Panc1 (cell line): ENCODE data around the gene COTL1.

Source experiments
- POLR2AphosphoS5 ChIP-seq: IDR thresholded peaks from 2 replicates; pipeline ENCODE4 v1.6.1; 2012; ENCODE audit warnings: mild to moderate bottlenecking, low read depth, low read length, moderate library complexity
- TF ChIP-seq, protein P1 (sequence below), 2 experiments: IDR thresholded peaks; 2 replicates each; pipeline ENCODE4 v1.6.1; 2011 to 2012; ENCODE audit warnings: low read depth in 2 of 2, control low read depth in 1 of 2, low read length in 1 of 2, mild to moderate bottlenecking in 1 of 2, moderate library complexity in 1 of 2; ENCODE audit not compliant: insufficient read depth in 1 of 2
- TF ChIP-seq, protein P2 (sequence below): fragments of 450-650 bp; IDR thresholded peaks from 2 replicates; pipeline ENCODE4 v1.5.1; 2017; ENCODE audit warnings: mild to moderate bottlenecking

DNA sequence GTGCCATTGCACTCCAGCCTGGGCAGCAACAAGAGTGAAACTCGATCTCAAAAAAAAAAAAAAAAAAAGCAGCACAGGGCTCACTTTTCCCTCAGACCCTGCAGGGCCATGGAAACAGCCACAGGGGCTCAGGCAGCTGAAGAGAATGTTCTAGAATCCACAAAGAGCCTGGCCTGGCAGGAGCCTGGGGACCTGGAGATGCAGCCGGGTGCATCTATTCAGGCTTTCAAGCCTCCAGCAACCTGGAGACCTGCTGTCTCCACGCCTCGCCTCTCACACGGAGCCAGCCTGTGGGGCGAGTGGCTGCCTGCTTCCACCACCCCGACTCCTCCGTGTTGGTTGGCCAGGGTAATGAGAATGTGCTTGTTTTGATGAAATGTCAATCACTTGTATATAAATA, 69.4 kb downstream of the COTL1 start:
- TF ChIP-seq, protein P1, sequence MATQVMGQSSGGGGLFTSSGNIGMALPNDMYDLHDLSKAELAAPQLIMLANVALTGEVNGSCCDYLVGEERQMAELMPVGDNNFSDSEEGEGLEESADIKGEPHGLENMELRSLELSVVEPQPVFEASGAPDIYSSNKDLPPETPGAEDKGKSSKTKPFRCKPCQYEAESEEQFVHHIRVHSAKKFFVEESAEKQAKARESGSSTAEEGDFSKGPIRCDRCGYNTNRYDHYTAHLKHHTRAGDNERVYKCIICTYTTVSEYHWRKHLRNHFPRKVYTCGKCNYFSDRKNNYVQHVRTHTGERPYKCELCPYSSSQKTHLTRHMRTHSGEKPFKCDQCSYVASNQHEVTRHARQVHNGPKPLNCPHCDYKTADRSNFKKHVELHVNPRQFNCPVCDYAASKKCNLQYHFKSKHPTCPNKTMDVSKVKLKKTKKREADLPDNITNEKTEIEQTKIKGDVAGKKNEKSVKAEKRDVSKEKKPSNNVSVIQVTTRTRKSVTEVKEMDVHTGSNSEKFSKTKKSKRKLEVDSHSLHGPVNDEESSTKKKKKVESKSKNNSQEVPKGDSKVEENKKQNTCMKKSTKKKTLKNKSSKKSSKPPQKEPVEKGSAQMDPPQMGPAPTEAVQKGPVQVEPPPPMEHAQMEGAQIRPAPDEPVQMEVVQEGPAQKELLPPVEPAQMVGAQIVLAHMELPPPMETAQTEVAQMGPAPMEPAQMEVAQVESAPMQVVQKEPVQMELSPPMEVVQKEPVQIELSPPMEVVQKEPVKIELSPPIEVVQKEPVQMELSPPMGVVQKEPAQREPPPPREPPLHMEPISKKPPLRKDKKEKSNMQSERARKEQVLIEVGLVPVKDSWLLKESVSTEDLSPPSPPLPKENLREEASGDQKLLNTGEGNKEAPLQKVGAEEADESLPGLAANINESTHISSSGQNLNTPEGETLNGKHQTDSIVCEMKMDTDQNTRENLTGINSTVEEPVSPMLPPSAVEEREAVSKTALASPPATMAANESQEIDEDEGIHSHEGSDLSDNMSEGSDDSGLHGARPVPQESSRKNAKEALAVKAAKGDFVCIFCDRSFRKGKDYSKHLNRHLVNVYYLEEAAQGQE (IDR thresholded peaks at IDR 0.05; ENCODE audit: insufficient read depth in 1 of 2, low read depth in 2 of 2, low read length in 1 of 2), result no peak
- no peak for TF ChIP-seq POLR2AphosphoS5
- TF ChIP-seq, protein P2, sequence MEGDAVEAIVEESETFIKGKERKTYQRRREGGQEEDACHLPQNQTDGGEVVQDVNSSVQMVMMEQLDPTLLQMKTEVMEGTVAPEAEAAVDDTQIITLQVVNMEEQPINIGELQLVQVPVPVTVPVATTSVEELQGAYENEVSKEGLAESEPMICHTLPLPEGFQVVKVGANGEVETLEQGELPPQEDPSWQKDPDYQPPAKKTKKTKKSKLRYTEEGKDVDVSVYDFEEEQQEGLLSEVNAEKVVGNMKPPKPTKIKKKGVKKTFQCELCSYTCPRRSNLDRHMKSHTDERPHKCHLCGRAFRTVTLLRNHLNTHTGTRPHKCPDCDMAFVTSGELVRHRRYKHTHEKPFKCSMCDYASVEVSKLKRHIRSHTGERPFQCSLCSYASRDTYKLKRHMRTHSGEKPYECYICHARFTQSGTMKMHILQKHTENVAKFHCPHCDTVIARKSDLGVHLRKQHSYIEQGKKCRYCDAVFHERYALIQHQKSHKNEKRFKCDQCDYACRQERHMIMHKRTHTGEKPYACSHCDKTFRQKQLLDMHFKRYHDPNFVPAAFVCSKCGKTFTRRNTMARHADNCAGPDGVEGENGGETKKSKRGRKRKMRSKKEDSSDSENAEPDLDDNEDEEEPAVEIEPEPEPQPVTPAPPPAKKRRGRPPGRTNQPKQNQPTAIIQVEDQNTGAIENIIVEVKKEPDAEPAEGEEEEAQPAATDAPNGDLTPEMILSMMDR, result no peak
